Stimulated activated naive CD4-positive, alpha-beta T cell treated with Interleukin-2 at 50 U/mL for 16 hours (primary cell): ENCODE data around the gene STARD5.
"Not testable (repeated sequence)": the region's sequence is repeated elsewhere in the genome, so short reads cannot be mapped to it uniquely, and the experiment has no call there.

Experiments
- DNase-seq: peaks from one replicate; lab custom pipeline; 2025; lab: John Stamatoyannopoulos, UW

STARD5 gene, protein sequence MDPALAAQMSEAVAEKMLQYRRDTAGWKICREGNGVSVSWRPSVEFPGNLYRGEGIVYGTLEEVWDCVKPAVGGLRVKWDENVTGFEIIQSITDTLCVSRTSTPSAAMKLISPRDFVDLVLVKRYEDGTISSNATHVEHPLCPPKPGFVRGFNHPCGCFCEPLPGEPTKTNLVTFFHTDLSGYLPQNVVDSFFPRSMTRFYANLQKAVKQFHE

DNA sequence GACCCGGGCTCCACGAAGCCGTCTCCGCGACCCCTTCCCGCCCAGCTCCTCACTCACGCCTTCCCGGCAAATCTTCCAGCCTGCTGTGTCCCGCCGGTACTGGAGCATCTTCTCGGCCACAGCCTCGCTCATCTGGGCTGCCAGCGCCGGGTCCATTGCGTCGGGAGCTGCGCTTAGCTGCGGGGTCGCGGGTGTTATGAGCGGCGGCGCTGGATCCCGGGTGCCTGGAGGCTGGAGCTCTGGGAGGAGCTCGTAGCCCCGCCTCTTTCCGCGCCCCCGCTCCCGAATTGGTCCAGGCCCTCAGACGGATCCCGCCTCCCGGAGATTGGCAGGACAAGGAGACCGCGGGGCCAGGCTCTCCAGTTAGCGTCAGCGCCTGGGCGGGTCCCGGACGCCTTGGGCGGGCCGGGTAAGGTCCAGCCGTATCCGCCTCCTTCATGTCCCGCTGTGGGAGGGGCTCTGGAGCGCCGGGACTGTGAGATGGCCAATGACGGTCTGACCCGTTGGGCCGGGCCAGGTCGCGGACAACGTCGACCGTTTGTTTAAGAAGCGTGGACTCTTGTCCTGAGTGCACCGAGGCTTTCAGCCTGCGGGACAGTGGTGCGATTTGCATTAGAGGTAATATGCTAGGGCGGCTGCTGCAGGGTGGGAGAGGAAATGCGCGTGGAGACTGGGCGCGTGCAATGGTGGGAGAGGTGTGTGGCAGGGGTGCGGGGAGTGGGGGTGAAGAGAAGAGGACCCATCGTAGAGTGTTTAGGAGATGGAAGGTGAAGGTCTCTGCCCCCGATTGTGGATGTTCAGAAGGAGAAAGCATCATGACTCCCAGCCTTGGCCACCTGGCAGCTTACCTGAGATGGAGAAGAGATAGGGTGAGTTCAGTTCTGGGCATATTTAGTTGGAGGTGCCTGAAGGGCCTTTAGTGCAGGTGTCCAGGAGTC lies at the start of gene STARD5:
Gene STARD5, minus strand, starts transcription at position 198 of the 938 bp plus-strand sequence. Its CDS starts 42 bp downstream, at position 156.
- DNase-seq = peak; percentile 97

DNA sequence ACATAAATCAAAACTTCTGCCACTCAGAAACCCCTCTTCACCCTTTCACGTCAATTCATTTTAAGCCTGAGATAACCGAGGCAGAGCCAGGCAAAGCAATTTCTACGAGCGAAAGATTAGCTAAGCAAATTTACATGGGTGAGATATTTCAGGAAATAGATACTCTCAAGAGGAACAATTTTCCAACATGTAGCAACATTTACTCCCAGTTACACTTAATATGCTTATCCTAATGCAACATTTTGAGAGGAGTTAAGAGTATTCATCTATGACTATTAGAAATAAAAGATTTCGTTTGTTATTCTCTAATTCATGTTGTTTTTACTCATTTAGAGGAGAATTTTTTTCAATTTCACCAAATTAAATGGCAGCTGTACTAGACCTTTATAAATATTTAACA lies 49.2 kb upstream of the STARD5 start:
- DNase-seq = no peak

DNA sequence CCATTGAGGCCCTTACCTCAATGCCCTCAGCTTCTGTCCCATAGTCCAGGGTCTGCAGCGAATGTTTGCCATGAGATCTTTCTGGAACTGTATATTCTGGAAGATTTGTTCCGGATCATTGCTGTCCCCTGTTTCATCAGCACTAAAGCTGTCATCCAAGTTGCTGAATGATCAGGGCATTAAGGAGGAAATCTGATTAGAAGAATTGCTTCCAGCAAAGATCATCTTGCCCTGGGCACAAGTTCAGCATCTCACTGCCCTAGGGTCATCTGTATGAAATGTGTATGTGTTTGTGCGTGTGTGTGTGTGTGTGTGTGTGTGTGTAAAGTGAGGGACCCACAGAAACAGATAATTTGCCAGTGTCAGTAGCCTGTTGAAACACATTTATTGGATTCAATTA lies 48.6 kb upstream of the STARD5 start:
- no peak for DNase-seq

DNA sequence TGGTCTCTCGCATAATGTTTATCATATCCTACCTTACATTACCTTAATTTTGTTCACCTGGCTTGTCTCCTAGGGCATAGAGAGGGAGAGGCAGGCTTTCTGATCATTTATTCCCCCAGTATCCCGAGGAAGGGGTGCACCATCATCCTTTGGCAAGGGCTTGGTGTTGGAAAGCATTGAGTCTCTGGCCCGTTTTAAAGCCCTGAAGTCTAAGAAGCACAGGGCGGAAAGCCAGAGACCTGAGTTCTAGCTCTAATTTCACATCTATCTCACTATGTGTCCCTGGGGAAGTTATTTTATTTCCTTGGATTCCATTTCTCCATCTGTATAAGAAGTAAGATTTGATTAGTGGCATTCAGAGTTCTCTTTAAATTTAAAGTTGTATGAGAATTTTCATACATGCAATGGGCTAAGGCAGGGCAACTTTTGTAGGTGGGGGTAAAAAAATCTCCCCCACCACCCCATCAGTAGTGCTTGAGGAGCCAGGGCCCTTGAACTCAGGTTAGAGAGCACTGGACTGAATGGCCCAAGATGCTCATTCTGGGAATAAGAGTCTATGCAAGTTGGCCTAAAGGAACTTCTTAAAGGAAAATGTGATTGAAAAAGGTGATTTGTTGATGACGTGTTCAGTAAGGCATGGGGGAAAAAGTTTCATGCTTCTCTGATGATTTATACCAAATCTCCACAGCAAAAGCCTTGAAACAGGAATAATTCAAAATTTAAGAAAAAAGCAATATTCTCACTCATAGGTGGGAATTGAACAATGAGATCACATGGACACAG lies 40.0 kb upstream of the STARD5 start:
- no peak for DNase-seq

DNA sequence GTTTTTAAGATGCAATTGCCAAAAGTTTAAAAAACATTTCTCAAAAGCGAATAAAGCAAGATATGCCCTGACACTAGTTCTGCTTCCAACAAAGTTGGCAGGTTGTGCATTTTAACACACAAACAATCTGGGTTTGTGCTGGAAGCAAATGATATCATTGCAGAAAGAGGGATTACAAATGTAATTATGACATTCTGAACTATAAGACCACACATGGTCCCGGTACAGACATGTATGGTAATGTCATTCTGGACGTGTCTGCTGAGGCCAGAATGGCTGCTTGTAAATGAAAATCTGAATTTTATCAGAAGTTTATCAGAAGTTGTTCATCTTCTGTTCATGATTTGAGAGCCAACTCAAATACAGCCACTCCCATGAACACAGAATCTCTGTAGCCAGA lies 39.3 kb upstream of the STARD5 start:
- DNase-seq = no peak

DNA sequence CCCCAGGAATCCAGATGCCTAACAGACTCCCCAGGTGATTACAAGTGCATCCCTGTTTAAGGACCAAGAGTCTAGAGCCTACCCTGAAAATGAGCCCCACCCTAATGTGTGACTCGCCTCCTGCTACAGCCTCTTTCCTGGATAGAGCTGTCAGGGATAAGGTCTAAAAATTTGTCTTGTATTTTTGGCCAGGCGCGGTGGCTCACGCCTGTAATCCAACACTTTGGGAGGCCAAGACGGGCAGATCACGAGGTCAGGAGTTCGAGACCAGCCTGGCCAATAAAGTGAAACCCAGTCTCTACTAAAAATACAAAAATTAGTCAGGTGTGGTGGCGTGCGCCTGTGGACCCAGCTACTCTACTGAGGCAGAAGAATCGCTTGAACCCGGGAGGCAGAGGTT lies 38.8 kb upstream of the STARD5 start:
- no peak for DNase-seq

DNA sequence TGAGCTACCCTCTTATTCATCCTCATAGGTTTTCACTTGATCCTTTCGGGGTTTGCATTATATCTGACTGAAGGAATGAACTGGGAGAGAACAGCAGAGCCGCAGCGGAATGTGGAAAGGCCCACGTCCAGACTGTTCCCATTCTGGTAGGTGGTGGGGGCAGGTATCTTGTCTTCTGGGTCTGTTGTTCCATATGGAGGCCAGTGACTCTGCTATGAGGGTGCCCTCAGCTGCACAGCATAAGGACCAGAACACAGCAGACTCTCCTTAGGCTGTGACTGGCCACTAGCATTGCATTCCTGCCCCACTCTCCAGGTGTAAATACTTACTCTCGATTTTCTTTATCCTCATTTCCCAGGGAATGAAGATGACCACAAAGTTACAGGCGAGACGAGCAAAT lies 38.0 kb upstream of the STARD5 start:
- DNase-seq = no peak

DNA sequence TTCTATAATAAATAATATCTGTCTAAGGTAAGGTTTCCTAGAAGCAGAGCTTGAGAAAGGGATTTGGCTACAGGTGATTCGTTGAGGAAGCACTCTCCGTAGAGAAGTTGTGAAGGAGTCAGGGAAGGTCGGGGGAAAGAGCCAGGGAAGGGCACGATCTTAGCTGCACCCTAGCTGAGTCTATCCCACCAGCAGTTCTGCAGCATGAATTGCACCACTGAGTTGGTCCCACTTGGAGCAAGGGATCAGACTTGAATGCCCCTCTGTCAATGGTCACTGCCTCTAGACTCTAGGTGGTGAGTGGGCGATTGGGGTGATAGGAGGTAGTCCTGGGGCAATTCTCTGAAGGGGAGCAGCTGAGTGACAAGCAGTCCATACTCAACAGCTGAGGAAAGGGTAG lies 36.5 kb upstream of the STARD5 start:
- no peak for DNase-seq

DNA sequence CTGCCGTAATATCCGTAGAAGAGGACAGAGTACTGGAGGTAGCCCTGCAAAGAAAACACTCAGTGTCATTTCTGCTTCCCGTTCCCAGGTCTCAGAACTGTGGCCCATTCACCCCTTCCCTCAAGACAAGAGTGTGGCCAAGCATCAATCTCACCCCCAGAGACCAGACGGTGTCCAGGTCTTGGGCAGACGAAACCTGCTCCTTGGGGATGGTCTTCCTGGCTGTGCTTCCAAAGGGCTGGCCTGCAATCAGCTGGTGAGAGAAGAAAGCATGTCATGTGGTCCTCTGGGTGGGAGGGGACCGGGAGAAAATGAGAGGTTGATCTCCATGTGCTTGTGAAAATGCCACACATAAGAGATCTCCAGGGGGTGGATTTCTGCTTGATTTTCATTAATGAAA lies 34.3 kb upstream of the STARD5 start:
- DNase-seq = no peak

DNA sequence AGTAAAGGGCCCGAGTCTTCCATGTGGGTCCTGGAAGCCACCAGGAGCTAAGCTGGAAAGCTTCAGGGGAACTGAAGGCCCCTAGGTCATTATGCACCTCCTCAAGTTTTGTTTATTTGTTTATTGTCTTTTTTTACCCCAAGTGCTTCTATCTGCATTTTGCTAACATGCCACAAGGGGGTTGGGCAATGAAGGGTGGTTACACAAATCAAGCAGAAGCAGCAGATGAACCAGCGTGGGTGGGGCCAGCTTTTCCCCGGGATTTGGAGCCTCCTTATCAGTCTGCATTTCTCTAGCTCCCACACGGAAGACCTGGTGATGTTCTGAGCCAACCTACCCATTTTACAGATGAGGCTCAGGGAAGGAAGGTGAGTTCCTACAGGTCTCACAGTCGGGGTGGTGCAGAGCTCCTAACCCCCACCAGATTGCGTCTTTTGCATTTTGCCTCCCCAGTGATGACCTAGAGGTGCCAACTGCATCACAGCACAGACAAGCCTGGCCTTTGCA lies 33.3 kb upstream of the STARD5 start:
- no peak for DNase-seq

DNA sequence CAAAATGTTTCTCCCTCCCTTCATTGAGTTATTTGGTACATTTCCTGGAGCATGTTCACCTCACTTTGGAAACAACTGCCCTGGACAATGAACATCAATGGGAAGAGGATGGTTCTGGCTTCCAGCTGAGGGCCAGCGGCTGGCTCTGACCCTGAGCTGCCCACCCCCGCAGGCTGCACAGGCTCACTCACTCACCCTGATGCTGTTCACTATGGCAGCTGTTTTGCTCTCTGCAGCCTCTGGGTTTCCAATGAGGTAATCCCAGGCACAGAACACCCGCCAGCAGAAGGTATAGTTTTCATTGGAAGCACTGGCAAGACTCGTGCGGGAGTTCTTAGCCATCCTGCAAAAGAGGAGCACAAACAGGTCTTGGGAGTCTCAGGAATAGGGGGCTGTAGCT lies 32.3 kb upstream of the STARD5 start:
- no peak for DNase-seq

DNA sequence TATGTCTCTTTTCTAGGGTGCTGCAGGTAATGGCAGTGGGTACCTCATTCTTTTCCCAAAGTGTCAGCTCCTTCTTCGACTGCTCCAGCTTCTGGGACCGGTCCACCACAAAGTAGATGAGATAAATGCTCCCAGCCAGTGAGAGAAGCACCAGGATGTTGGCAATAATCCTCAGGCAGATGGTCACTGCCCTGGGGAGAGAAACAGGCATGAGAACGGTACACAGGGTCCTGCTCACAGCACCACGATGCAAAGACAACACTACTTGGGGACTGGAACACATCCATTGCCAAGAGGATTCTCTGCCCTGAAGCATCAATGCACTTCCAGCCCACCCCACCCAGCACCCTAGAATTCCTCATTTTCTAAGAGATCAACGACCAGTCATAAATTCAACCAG lies 27.7 kb upstream of the STARD5 start:
- no peak for DNase-seq

DNA sequence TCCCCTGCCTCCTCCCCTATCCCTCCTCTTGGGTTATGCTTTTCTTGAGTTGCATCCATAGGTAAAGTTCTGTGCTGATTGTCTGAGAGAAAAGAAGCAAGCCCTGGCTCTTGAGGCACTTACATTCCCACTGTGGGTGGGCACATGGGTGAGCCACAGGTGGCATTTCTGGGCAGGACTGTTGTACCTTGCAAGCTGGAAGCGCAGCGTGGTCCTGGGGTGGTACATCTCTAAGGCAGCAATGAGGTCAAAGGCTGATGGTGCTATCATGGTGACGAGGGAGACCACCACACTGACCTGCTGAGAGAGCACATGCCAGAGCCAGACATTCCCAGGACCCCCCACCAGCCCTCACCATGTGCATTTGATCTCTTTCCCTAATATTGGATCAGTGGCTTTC lies 25.3 kb upstream of the STARD5 start:
- DNase-seq = no peak

DNA sequence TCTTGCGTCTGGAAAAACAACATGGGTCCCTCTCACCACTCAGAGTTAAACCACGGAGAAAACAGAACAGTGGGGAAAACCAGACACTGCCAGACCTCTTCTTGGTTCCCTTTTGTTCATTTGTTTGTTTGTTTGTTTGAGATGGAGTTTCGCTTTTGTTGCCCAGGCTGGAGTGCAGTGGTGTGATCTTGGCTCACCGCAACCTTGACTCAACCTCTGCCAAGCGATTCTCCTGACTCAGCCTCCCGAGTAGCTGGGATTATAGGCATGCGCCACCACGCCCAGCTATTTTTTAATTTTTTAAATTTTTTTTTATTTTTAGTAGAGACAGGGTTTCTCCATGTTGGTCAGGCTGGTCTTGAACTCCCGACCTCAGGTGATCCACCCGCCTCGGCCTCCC lies 24.8 kb upstream of the STARD5 start:
- DNase-seq = not testable (repeated sequence)

DNA sequence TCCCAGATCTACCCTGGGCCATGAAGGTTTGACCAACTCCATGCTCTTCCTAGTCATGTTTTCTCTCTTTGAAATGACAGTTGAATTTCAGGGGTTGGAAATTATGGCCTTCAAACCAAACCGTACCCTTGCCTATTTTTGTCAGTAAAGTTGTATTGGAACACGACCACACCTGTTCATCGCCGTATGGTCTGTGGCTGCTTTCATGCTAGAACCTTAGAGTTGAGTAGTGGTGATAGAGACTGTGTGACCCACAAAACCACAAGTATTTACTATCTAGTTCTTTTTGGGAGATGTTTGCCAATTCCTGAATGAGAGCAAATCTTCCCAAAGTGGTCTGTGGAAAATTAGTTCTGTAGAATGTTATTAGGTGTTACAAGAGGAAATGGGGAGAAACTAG lies 24.0 kb upstream of the STARD5 start:
- no peak for DNase-seq

DNA sequence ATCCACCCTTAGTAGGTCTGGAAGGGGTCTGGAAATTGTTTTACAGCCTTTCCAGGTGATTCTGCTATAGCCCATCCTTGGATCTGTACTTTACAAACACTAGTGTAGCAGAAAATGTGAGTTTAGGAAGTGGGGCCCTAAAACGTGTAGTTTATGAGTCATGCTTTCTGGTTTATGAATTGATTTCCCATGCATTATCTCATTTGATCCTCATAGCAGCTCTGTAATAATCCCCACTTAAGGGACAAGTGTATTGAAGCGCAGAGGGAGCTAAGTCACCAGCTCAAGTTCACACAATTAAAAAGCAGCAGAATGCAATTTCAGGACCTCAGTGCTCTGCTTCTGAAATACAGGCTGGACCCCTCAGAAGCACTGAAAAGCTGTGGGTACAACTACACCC lies 22.7 kb upstream of the STARD5 start:
- DNase-seq = no peak

DNA sequence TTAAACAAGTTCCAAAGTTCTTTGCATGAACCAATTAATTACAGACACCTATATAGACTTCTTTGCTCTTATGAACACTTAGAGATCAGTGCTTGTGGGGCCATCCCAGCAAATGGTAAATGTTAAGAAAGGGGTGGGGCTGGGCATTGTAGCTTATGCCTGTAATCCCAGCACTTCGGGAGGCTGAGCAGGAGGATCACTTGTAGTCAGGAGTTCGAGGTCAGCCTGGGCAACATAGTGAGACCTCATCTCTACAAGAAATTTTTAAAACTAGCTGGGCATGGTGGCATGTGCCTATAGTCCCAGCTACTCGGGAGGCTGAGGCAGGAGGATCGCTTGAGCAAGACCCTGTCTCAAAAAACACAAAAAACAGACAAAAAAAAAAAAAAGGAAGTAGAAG lies 19.4 kb upstream of the STARD5 start:
- no peak for DNase-seq

DNA sequence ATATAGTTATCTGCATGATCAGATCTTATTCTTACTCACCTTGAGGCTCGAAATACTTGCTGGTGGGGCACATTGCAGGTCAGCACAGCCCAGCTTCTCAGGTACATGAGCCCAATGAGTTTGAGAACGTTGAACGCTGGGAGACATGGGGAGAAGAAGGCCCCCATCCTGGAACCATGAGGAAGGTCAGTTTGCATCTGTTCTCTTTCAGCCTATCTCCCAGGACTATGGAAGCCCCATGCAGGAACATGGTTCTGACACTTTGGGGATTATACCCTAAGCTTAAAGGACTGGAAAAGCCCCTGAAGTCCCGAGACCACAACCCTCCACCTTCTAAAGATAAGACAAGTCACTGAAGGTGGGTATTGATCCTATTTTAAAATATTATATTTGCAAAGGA lies 17.4 kb upstream of the STARD5 start:
- no peak for DNase-seq

DNA sequence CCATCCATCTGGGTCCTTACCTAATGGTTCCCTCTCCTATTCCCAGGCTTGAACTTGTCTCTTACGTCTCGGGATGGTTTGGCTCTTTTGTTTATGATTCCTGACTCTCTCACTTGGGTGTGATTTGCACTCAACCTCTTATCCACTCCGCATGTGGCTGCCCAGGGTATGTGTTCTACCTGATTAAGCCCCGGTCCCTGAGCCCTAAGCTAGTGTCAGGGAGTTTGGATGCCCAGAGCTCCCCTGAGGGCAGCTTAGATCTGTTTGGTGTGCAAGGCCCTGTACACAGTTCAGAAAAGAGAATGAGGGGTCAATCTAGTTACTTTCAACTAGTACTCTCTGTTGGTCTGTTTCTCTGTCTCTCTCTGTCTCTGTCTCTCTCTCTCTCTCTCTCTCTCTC lies 15.9 kb upstream of the STARD5 start:
- DNase-seq = no peak

DNA sequence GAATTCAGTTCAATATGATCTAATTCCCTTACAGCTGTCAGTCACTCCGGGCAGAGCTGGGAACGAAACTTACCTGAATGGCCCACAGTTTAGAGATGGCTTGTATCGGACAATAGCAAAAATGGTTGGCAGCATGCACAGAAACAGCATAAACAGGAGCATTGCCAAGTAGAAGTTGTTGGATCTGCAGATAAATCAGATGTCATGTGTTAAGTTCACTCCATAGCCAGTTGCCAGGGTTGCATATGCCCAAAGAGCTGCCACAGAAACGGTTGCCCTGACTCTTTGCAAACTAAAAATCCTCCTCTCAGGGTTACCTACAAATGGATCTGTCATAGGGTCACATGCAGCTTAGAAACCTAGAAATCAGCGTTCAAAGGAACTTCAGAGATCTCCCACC lies 15.4 kb upstream of the STARD5 start:
- DNase-seq = no peak

DNA sequence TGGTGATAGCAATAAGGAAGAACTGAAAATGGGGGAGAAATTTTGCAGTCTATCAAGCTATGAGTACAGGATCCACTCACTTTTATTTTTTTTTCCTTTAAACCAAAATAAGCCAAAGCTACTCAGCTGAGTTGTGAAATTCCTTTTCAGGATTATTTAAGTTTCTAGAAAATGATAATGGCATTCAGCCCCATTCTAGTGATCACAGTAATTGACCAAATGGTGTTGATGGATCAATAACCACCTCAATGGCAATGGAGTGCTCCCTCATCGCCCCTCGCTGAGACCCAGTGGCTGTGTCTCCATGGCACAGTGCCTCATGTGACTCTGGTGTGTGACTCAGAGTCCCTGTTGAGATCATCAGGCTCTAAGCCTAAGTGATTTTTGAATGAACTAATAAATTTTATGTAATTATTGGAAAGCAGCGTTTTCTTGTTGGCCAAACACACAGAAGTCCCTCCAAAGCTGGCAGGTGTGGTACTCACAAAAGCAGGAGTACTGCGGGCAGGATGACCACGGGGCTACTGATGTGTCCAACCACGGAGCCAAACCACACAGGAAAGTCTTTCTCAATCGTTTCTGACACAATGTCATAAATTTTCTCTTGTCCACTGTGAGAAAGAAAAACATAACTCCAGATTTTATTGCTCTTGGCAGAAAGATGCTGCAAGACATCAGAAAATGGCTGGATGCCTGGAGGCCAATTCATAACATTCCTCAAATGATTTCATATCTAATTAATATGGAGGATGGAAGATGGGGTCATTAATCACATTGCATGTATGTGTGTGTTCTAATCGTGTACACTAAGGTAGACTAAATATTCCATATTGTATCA lies 14.4 kb upstream of the STARD5 start:
- DNase-seq = no peak

DNA sequence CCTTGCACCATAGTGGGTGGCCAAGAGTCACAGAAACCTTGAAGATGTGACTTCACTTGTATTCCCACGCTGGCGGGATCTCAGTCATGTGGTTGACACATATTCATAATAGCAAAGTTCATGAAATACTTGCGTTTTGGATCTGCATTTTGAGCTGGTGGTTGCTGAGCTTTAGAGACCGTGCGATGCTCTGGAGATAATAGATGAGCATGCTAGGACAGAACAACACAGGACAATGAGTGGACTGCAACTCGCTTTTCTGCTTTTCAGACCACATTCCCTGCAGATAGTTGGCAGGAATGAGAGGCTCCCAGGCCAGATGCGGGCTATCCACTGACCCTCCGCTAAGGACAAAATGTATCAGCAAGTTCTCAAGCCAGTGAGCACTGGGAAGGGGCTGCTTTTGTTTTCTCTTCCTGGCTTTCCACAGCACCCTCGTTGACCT lies 13.8 kb upstream of the STARD5 start:
- DNase-seq = no peak
